ENCODE measurements around the gene SOX18.
A peak's percentile ranks its signal among the peaks of the same experiment; 100 is the strongest.

SOX18 gene

GRCh38 chr20:64071341-64072332 lies 22.2 kb upstream of the SOX18 start:
- TF ChIP-seq CTCF (IDR thresholded peaks at IDR 0.05; ENCODE audit: low read depth, low read length, missing control alignments), result no peak
- no peak for DNase-seq (ENCODE audit: extremely low read depth, low read depth)
- H3K4me3 ChIP-seq (replicated peaks; ENCODE audit: low read depth, low read length), result no peak overlapping the region

- no peak for TF ChIP-seq CTCF (IDR thresholded peaks at IDR 0.05; ENCODE audit: low read depth, low read length, missing control alignments)
- DNase-seq (ENCODE audit: extremely low read depth, low read depth), result no peak
- H3K4me3 ChIP-seq (replicated peaks; ENCODE audit: low read depth, low read length), result no peak overlapping the region
Measured at GRCh38 chr20:64070244-64070993, 21.0 kb upstream of the SOX18 start.

- TF ChIP-seq CTCF (IDR thresholded peaks at IDR 0.05; ENCODE audit: low read depth, low read length, missing control alignments), result peak; percentile 82
- no peak overlapping the region for H3K4me3 ChIP-seq (replicated peaks; ENCODE audit: low read depth, low read length)
- no peak for DNase-seq (ENCODE audit: extremely low read depth, low read depth)
Measured at GRCh38 chr20:64069614-64070243, 20.3 kb upstream of the SOX18 start.

GRCh38 chr20:64069209-64069613 lies 19.8 kb upstream of the SOX18 start:
- TF ChIP-seq CTCF (IDR thresholded peaks at IDR 0.05; ENCODE audit: low read depth, low read length, missing control alignments), result no peak
- DNase-seq (ENCODE audit: extremely low read depth, low read depth), result no peak
- no peak overlapping the region for H3K4me3 ChIP-seq (replicated peaks; ENCODE audit: low read depth, low read length)

- no peak for DNase-seq (ENCODE audit: extremely low read depth, low read depth)
- TF ChIP-seq CTCF (IDR thresholded peaks at IDR 0.05; ENCODE audit: low read depth, low read length, missing control alignments), result no peak
- H3K4me3 ChIP-seq (replicated peaks; ENCODE audit: low read depth, low read length), result no peak overlapping the region
Measured at GRCh38 chr20:64068386-64069208, 19.2 kb upstream of the SOX18 start.

Data from HFF-Myc (cell line).